GM23338 (cell line): ENCODE results near the gene KCNIP1. TPM values are rescaled to one million over a fixed set of nuclear protein-coding genes. Genes with fewer than 3 reads are reported as not detected.

Source experiments
- ATAC-seq: fragments of 200-7000 bp; cut with Tn5 transposase; 3 replicates; pipeline ENCODE4 v1.9.1; 2020
- DNase-seq: peaks from one replicate; pipeline ENCODE4 v3.0.0-alpha.2; 2015; ENCODE audit warnings: low spot score
- H2AFZ ChIP-seq: fragments of 200-600 bp; sonication (generic); 2 replicates; pipeline ENCODE4 v1.8.0; 2016; ENCODE audit warnings: antibody characterized with exemption, mild to moderate bottlenecking, moderate library complexity
- H3F3A ChIP-seq: fragments of 200-600 bp; sonication (generic); replicated peaks from 2 replicates; pipeline ENCODE4 v1.8.0; 2017; ENCODE audit warnings: antibody characterized with exemption, mixed run types, low read depth
- H3K27ac ChIP-seq: fragments of 200-600 bp; sonication (generic); 2 replicates; pipeline ENCODE4 v1.6.1; 2016; ENCODE audit warnings: low read depth
- H3K27me3 ChIP-seq: fragments of 200-600 bp; sonication (generic); 2 replicates; pipeline ENCODE4 v1.8.0; 2016; ENCODE audit warnings: mild to moderate bottlenecking, mixed run types, moderate library complexity; ENCODE audit not compliant: insufficient read depth
- H3K36me3 ChIP-seq: fragments of 200-600 bp; sonication (generic); 2 replicates; pipeline ENCODE4 v1.8.0; 2016; ENCODE audit warnings: mild to moderate bottlenecking; ENCODE audit not compliant: insufficient read depth
- H3K4me1 ChIP-seq: fragments of 200-600 bp; sonication (generic); 2 replicates; pipeline ENCODE4 v1.8.0; 2016; ENCODE audit warnings: mild to moderate bottlenecking, moderate library complexity; ENCODE audit not compliant: insufficient read depth
- H3K4me2 ChIP-seq: fragments of 200-600 bp; sonication (generic); 2 replicates; pipeline ENCODE4 v1.7.1; 2017; ENCODE audit warnings: mixed run types
- H3K4me3 ChIP-seq: fragments of 200-600 bp; sonication (generic); 2 replicates; pipeline ENCODE4 v1.6.1; 2016; ENCODE audit warnings: mixed run types
- H3K79me2 ChIP-seq: fragments of 200-600 bp; sonication (generic); replicated peaks from 2 replicates; pipeline ENCODE4 v1.8.0; 2017; ENCODE audit warnings: mild to moderate bottlenecking; ENCODE audit not compliant: insufficient read depth
- H3K9me2 ChIP-seq: fragments of 200-600 bp; sonication (generic); 2 replicates; pipeline ENCODE4 v1.8.0; 2017; ENCODE audit not compliant: insufficient read depth
- H4K20me1 ChIP-seq: fragments of 200-600 bp; sonication (generic); replicated peaks from 2 replicates; pipeline ENCODE4 v1.8.0; 2017; ENCODE audit warnings: mild to moderate bottlenecking; ENCODE audit not compliant: insufficient read depth
- H3K27ac Mint-ChIP-seq: 2 replicates; pipeline ENCODE4 v1.8.0; 2020; ENCODE audit warnings: inconsistent platforms, mild to moderate bottlenecking, moderate library complexity, mixed read lengths
- H3K27me3 Mint-ChIP-seq: 3 replicates; pipeline ENCODE4 v1.8.0; 2022; ENCODE audit warnings: low read depth, mild to moderate bottlenecking, moderate library complexity, mixed read lengths, inconsistent platforms; ENCODE audit not compliant: insufficient read depth, poor library complexity
- H3K36me3 Mint-ChIP-seq: 3 replicates; pipeline ENCODE4 v1.8.0; 2021; ENCODE audit warnings: low read depth, mild to moderate bottlenecking, inconsistent platforms, moderate library complexity, mixed read lengths
- H3K4me1 Mint-ChIP-seq: 3 replicates; pipeline ENCODE4 v1.8.0; 2020; ENCODE audit warnings: mild to moderate bottlenecking, inconsistent platforms, mixed read lengths
- H3K4me3 Mint-ChIP-seq: 3 replicates; pipeline ENCODE4 v1.8.0; 2021; ENCODE audit warnings: moderate library complexity, mild to moderate bottlenecking, inconsistent platforms, mixed read lengths
- H3K9me3 Mint-ChIP-seq: 3 replicates; pipeline ENCODE4 v1.8.0; 2020; ENCODE audit warnings: moderate library complexity, mild to moderate bottlenecking, inconsistent platforms, mixed read lengths
- CREB1 ChIP-seq: fragments of 250-450 bp; sonication (Bioruptor Pico); IDR thresholded peaks from 2 replicates; pipeline ENCODE4 v1.5.0; 2020; ENCODE audit warnings: low read depth, mild to moderate bottlenecking, moderate library complexity
- ETS1 ChIP-seq: IDR thresholded peaks from 2 replicates; pipeline ENCODE4 v1.6.1; 2016; ENCODE audit warnings: antibody characterized with exemption
- EZH2 ChIP-seq: fragments of 200-600 bp; sonication (generic); IDR thresholded peaks from one replicate; pipeline ENCODE4 v1.8.0; 2017; ENCODE audit warnings: antibody characterized with exemption, mild to moderate bottlenecking, low read depth; ENCODE audit not compliant: unreplicated experiment
- EZH2phosphoT487 ChIP-seq: fragments of 200-600 bp; sonication (generic); IDR thresholded peaks from one replicate; pipeline ENCODE4 v1.8.1; 2018; ENCODE audit warnings: antibody characterized with exemption; ENCODE audit not compliant: unreplicated experiment
- JUNB ChIP-seq: IDR thresholded peaks from one replicate; pipeline ENCODE4 v1.6.1; 2016; ENCODE audit warnings: antibody characterized with exemption; ENCODE audit not compliant: unreplicated experiment
- NANOG ChIP-seq: IDR thresholded peaks from 2 replicates; pipeline ENCODE4 v1.6.1; 2016; ENCODE audit warnings: antibody characterized with exemption, borderline replicate concordance
- POLR2AphosphoS5 ChIP-seq: IDR thresholded peaks from 2 replicates; pipeline ENCODE4 v1.6.1; 2016; ENCODE audit warnings: antibody characterized with exemption, low read depth
- REST ChIP-seq: IDR thresholded peaks from one replicate; pipeline ENCODE4 v1.6.1; 2018; ENCODE audit warnings: antibody characterized with exemption; ENCODE audit not compliant: unreplicated experiment
- STAT1 ChIP-seq: IDR thresholded peaks from one replicate; pipeline ENCODE4 v1.6.1; 2016; ENCODE audit warnings: antibody characterized with exemption; ENCODE audit not compliant: unreplicated experiment
- ZNF114 ChIP-seq: fragments of 250-450 bp; sonication (Bioruptor Pico); IDR thresholded peaks from 2 replicates; pipeline ENCODE4 v1.5.0; 2020; ENCODE audit warnings: mild to moderate bottlenecking, moderate library complexity
- ZNF331 ChIP-seq: fragments of 250-450 bp; sonication (Bioruptor Pico); IDR thresholded peaks from 2 replicates; pipeline ENCODE4 v1.5.0; 2020; ENCODE audit warnings: low read depth, mild to moderate bottlenecking, moderate library complexity
- ZNF462 ChIP-seq: fragments of 250-450 bp; sonication (Bioruptor Pico); IDR thresholded peaks from 2 replicates; pipeline ENCODE4 v1.5.0; 2020; ENCODE audit warnings: mild to moderate bottlenecking, moderate library complexity
- polyA plus RNA-seq: library from polyadenylated mRNA; unstranded; fragments of >200 nt; fragmentation: Nextera tagmentation; extraction: Ambion mirVana; gene quantifications from 2 replicates; pipeline ENCODE4 v1.2.1, GENCODE V29; 2016
- total RNA-seq: library from RNA; depleted of rRNA; stranded (reverse); fragments of >200 nt; shearing (Covaris generic); gene quantifications from 2 replicates; pipeline ENCODE4 v1.2.3, GENCODE V29; 2014
- TF ChIP-seq, protein P1 (sequence below), 2 experiments: fragments of 200-600 bp in 1 of 2; sonication (generic) in 1 of 2; conservative IDR thresholded peaks; 2 replicates each; pipeline versions ENCODE4 v1.5.1 to v1.6.1; 2016 to 2017; ENCODE audit warnings: antibody characterized with exemption in 2 of 2, low read depth in 2 of 2, mild to moderate bottlenecking in 2 of 2, moderate library complexity in 1 of 2

KCNIP1 gene
- total and polyA plus RNA-seq, 2 experiments from 2014 or later: 0.31 to 0.87 TPM

DNA sequence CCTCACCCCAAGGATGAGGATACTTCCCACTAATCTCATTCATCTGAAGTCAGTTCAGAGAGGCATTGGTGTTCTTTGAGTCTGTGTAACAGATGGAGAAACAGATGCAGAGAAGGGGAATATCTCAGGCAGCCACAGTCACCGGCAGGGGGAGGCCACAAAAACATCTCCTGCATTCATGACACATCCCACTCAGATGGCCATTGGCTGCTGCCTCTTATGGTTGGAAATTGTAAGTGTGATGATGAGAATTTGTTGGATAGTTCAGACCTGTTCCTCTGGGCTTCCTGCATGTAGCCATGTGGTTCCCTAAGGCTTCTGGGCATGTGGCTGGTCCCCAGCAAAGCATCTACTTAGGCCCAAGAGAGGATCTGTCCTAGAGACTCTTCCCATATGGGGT is 233.8 kb downstream of the KCNIP1 start:
- no peak overlapping the region for H3K4me2 ChIP-seq
- H3K36me3 Mint-ChIP-seq: peaks cover 8% of the 10 kb centered on the region; the same call in 2 of the 3 replicates
- H2AFZ ChIP-seq: no peak overlapping the region
- no peak overlapping the region for H3K4me3 ChIP-seq
- ATAC-seq: no peak
- no peaks in the 10 kb centered on the region for H4K20me1 ChIP-seq
- H3K4me1 Mint-ChIP-seq: peaks cover 18% of the 10 kb centered on the region
- no peaks in the 10 kb centered on the region for H3K36me3 ChIP-seq
- no peaks in the 10 kb centered on the region for H3K27me3 ChIP-seq
- H3F3A ChIP-seq: no peaks in the 10 kb centered on the region
- H3K79me2 ChIP-seq: no peaks in the 10 kb centered on the region
- peaks cover 26% of the 10 kb centered on the region; the same call in 1 of the 2 replicates for H3K9me2 ChIP-seq
- DNase-seq: no peak
- TF ChIP-seq JUNB (no peak), EZH2 (no peak), STAT1 (no peak), EZH2phosphoT487 (no peak), CREB1 (CRISPR knock-in tag) (no peak), POLR2AphosphoS5 (no peak), ZNF331 (no peak), ETS1 (no peak), ZNF114 (no peak), REST (no peak), ZNF462 (no peak), NANOG (no peak)
- TF ChIP-seq, protein P1, sequence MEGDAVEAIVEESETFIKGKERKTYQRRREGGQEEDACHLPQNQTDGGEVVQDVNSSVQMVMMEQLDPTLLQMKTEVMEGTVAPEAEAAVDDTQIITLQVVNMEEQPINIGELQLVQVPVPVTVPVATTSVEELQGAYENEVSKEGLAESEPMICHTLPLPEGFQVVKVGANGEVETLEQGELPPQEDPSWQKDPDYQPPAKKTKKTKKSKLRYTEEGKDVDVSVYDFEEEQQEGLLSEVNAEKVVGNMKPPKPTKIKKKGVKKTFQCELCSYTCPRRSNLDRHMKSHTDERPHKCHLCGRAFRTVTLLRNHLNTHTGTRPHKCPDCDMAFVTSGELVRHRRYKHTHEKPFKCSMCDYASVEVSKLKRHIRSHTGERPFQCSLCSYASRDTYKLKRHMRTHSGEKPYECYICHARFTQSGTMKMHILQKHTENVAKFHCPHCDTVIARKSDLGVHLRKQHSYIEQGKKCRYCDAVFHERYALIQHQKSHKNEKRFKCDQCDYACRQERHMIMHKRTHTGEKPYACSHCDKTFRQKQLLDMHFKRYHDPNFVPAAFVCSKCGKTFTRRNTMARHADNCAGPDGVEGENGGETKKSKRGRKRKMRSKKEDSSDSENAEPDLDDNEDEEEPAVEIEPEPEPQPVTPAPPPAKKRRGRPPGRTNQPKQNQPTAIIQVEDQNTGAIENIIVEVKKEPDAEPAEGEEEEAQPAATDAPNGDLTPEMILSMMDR (conservative IDR thresholded peaks at IDR 0.05; ENCODE audit: low read depth in 2 of 2): no peak
- no peak overlapping the region for H3K27ac Mint-ChIP-seq
- H3K27me3 Mint-ChIP-seq: peaks cover 14% of the 10 kb centered on the region
- H3K4me1 ChIP-seq: peaks cover 5% of the 10 kb centered on the region
- peaks cover 16% of the 10 kb centered on the region for H3K9me3 Mint-ChIP-seq
- no peak overlapping the region for H3K27ac ChIP-seq
- no peak overlapping the region for H3K4me3 Mint-ChIP-seq
